ENCODE data around the gene GRAP2. TPM values are rescaled to one million over a fixed set of nuclear protein-coding genes. Genes with fewer than 3 reads are reported as not detected.

Gene GRAP2
- total RNA-seq, 1 experiment from 2014 or later: not detected

GRCh38 chr22:39896313-39896996 is 4.4 kb upstream of the GRAP2 start:
- Histone ChIP-seq H4K20me1 (ENCODE audit: low read length) (no peaks in the 10 kb centered on the region), H3F3A (ENCODE audit: low read length, unreplicated experiment) (no peaks in the 10 kb centered on the region), H3K4me1 (ENCODE audit: insufficient read depth, low read length) (no peaks in the 10 kb centered on the region), H3K9ac (ENCODE audit: low read length) (no peak overlapping the region), H3K27me3 (ENCODE audit: low read length) (peaks cover 37% of the 10 kb centered on the region), H3K9me2 (replicated peaks; ENCODE audit: low read length) (no peaks in the 10 kb centered on the region), H3K9me3 (ENCODE audit: low read length) (no peaks in the 10 kb centered on the region), H2AFZ (ENCODE audit: low read length) (no peak overlapping the region), H3K4me2 (ENCODE audit: low read length) (no peak overlapping the region), H3K27ac (ENCODE audit: low read length) (no peak overlapping the region), H3K79me2 (ENCODE audit: low read length) (no peaks in the 10 kb centered on the region), H3K4me3 (ENCODE audit: low read length) (no peak overlapping the region), H3K36me3 (ENCODE audit: low read depth, low read length) (no peaks in the 10 kb centered on the region)
- no peak for TF ChIP-seq EZH2phosphoT487 (IDR thresholded peaks at IDR 0.05; ENCODE audit: borderline replicate concordance, low read length)
- BruUV-seq (replicated peaks): no TSS peak
- POLR2A ChIA-PET (ENCODE audit: unreplicated experiment): no interaction called here
- intact Hi-C loops (cut with micrococcal nuclease): no loop called here
- ATAC-seq (no peak), DNase-seq (no peak)
- CTCF ChIA-PET: no interaction called here

GRCh38 chr22:39897841-39898240 is 3.0 kb upstream of the GRAP2 start:
- Histone ChIP-seq H3K9me2 (replicated peaks; ENCODE audit: low read length) (no peaks in the 10 kb centered on the region), H2AFZ (ENCODE audit: low read length) (no peak overlapping the region), H3K27ac (ENCODE audit: low read length) (no peak overlapping the region), H3F3A (ENCODE audit: low read length, unreplicated experiment) (no peaks in the 10 kb centered on the region), H3K79me2 (ENCODE audit: low read length) (no peaks in the 10 kb centered on the region), H3K9me3 (ENCODE audit: low read length) (no peaks in the 10 kb centered on the region), H3K4me3 (ENCODE audit: low read length) (no peak overlapping the region), H3K27me3 (ENCODE audit: low read length) (peaks cover 51% of the 10 kb centered on the region), H3K9ac (ENCODE audit: low read length) (no peak overlapping the region), H3K36me3 (ENCODE audit: low read depth, low read length) (no peaks in the 10 kb centered on the region), H4K20me1 (ENCODE audit: low read length) (no peaks in the 10 kb centered on the region), H3K4me1 (ENCODE audit: insufficient read depth, low read length) (no peaks in the 10 kb centered on the region), H3K4me2 (ENCODE audit: low read length) (no peak overlapping the region)
- DNase-seq (no peak), ATAC-seq (no peak)
- intact Hi-C loops (cut with micrococcal nuclease): no loop called here
- ChIA-PET POLR2A (ENCODE audit: unreplicated experiment) (no interaction called here), CTCF (no interaction called here)
- no peak for TF ChIP-seq EZH2 (IDR thresholded peaks at IDR 0.05; ENCODE audit: low read length, unreplicated experiment)
- TF ChIP-seq, protein P1, sequence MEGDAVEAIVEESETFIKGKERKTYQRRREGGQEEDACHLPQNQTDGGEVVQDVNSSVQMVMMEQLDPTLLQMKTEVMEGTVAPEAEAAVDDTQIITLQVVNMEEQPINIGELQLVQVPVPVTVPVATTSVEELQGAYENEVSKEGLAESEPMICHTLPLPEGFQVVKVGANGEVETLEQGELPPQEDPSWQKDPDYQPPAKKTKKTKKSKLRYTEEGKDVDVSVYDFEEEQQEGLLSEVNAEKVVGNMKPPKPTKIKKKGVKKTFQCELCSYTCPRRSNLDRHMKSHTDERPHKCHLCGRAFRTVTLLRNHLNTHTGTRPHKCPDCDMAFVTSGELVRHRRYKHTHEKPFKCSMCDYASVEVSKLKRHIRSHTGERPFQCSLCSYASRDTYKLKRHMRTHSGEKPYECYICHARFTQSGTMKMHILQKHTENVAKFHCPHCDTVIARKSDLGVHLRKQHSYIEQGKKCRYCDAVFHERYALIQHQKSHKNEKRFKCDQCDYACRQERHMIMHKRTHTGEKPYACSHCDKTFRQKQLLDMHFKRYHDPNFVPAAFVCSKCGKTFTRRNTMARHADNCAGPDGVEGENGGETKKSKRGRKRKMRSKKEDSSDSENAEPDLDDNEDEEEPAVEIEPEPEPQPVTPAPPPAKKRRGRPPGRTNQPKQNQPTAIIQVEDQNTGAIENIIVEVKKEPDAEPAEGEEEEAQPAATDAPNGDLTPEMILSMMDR (conservative IDR thresholded peaks at IDR 0.05; ENCODE audit: low read depth, low read length): no peak
- TF ChIP-seq EZH2phosphoT487 (IDR thresholded peaks at IDR 0.05; ENCODE audit: borderline replicate concordance, low read length): no peak
- BruUV-seq (replicated peaks): no TSS peak

DNA sequence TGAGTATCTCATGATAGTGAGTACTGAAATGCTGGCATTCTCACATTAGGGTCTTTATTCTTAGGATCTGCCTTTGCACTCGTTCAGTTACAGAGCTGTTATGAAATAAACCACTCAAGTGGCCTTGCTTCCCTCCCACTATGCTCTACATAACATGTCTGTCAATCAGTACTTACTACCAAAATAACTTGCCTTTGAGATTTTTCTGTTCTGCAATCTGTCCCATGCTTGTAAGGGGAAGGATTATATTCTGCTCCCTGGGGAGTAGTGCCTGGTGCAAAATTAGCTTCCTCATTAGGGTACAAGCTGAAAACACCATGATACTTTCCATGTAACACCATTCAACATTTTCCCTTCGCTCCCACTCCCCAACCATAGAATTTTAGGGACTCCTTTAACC is 1.9 kb upstream of the GRAP2 start:
- H3K27ac ChIP-seq (ENCODE audit: low read length): no peak overlapping the region
- H3K79me2 ChIP-seq (ENCODE audit: low read length): no peaks in the 10 kb centered on the region
- no peak overlapping the region for H3K4me2 ChIP-seq (ENCODE audit: low read length)
- H3K9me2 ChIP-seq (replicated peaks; ENCODE audit: low read length): no peaks in the 10 kb centered on the region
- H3K36me3 ChIP-seq (ENCODE audit: low read depth, low read length): no peaks in the 10 kb centered on the region
- ChIA-PET POLR2A (ENCODE audit: unreplicated experiment) (no interaction called here), CTCF (no interaction called here)
- no peaks in the 10 kb centered on the region for H3K9me3 ChIP-seq (ENCODE audit: low read length)
- no peak overlapping the region for H3K4me3 ChIP-seq (ENCODE audit: low read length)
- H3K4me1 ChIP-seq (ENCODE audit: insufficient read depth, low read length): no peaks in the 10 kb centered on the region
- H3K9ac ChIP-seq (ENCODE audit: low read length): no peak overlapping the region
- H3F3A ChIP-seq (ENCODE audit: low read length, unreplicated experiment): no peaks in the 10 kb centered on the region
- intact Hi-C loops (cut with micrococcal nuclease): no loop called here
- no peak overlapping the region for H2AFZ ChIP-seq (ENCODE audit: low read length)
- no TSS peak for BruUV-seq (replicated peaks)
- H4K20me1 ChIP-seq (ENCODE audit: low read length): no peaks in the 10 kb centered on the region
- H3K27me3 ChIP-seq (ENCODE audit: low read length): peaks cover 55% of the 10 kb centered on the region
- TF ChIP-seq, protein P1 (conservative IDR thresholded peaks at IDR 0.05; ENCODE audit: low read depth, low read length): no peak
- TF ChIP-seq EZH2 (IDR thresholded peaks at IDR 0.05; ENCODE audit: low read length, unreplicated experiment) (no peak), EZH2phosphoT487 (IDR thresholded peaks at IDR 0.05; ENCODE audit: borderline replicate concordance, low read length) (no peak)
- no peak for DNase-seq
- no peak for ATAC-seq

All from PC-3 (cell line).